Type B pancreatic cell (in vitro differentiated cells): Measurements from ENCODE around the gene SLC7A10. TPM values are rescaled to one million over a fixed set of nuclear protein-coding genes. Genes with fewer than 3 reads are reported as not detected.

Experiments used
- DNase-seq: peaks from one replicate; pipeline ENCODE4 v3.0.0; 2021; ENCODE audit warnings: mixed read lengths; ENCODE audit not compliant: unreplicated experiment; ENCODE audit errors: extremely low spot score
- H3K27ac Mint-ChIP-seq: 2 replicates; pipeline ENCODE4 v1.8.0; 2021; ENCODE audit warnings: mild to moderate bottlenecking, mixed read lengths
- H3K27me3 Mint-ChIP-seq: 2 replicates; pipeline ENCODE4 v1.8.0; 2021; ENCODE audit warnings: mixed read lengths
- H3K36me3 Mint-ChIP-seq: 2 replicates; pipeline ENCODE4 v1.8.0; 2021; ENCODE audit warnings: mixed read lengths
- H3K4me1 Mint-ChIP-seq: one replicate; pipeline ENCODE4 v1.8.0; 2021; ENCODE audit warnings: mixed read lengths; ENCODE audit not compliant: unreplicated experiment
- H3K4me3 Mint-ChIP-seq: 2 replicates; pipeline ENCODE4 v1.8.0; 2021; ENCODE audit warnings: mild to moderate bottlenecking, mixed read lengths
- H3K9me3 Mint-ChIP-seq: 2 replicates; pipeline ENCODE4 v1.8.0; 2021; ENCODE audit warnings: mixed read lengths
- total RNA-seq: library from RNA; stranded (reverse); gene quantifications from 2 replicates; pipeline ENCODE4 v1.2.1, GENCODE V29; 2021; ENCODE audit warnings: low replicate concordance
- TF ChIP-seq, protein P1 (sequence below): fragments of 200-600 bp; sonication (generic); conservative IDR thresholded peaks from 2 replicates; pipeline ENCODE4 v1.5.0; 2021; ENCODE audit warnings: antibody characterized with exemption, mild to moderate bottlenecking

The SLC7A10 gene
- total RNA-seq, 1 donor from 2014 or later = 0.68 TPM

DNA sequence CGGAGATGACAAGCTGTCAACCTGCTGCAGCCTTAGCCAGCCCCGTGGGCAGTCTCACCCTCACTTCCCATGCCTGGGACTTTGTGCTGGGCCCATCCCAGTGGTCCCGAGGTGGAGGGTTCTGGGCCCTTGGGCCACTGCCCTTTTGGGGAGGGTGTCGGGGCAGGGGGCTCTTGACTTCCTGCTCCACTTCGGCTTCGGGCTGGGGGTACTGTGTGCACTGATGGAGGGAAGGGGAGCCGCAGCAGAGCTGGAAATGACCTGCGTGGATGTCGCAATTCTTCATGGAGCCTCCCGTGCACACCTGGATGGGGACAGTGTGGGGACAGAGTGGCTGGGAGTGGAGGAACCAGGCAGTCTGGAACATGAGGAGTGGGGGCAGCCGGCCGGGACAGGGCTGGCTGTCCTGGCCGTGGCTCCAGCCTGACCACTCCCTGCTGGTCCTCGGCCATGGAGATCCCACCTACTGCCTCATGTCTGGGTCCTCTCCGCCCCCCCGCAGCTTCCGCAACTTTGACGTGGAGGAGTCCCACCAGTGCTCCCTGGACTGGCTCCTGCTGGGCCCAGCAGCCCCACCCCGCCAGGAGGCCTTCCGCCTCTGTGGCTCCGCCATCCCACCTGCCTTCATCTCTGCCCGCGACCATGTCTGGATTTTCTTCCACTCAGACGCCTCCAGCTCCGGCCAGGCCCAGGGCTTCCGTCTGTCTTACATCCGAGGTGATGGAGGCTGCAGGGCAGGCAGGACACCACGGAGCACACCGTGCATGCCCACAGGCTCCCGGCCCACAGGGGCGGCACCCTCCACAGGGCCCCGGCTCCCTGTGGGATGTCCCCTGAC is 21.3 kb downstream of the SLC7A10 start:
- TF ChIP-seq, protein P1, sequence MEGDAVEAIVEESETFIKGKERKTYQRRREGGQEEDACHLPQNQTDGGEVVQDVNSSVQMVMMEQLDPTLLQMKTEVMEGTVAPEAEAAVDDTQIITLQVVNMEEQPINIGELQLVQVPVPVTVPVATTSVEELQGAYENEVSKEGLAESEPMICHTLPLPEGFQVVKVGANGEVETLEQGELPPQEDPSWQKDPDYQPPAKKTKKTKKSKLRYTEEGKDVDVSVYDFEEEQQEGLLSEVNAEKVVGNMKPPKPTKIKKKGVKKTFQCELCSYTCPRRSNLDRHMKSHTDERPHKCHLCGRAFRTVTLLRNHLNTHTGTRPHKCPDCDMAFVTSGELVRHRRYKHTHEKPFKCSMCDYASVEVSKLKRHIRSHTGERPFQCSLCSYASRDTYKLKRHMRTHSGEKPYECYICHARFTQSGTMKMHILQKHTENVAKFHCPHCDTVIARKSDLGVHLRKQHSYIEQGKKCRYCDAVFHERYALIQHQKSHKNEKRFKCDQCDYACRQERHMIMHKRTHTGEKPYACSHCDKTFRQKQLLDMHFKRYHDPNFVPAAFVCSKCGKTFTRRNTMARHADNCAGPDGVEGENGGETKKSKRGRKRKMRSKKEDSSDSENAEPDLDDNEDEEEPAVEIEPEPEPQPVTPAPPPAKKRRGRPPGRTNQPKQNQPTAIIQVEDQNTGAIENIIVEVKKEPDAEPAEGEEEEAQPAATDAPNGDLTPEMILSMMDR = no peak
- Mint-ChIP-seq H3K4me1 (no peaks in the 10 kb centered on the region), H3K4me3 (no peak overlapping the region), H3K9me3 (no peaks in the 10 kb centered on the region), H3K27ac (no peak overlapping the region), H3K27me3 (no peaks in the 10 kb centered on the region), H3K36me3 (peaks cover 5% of the 10 kb centered on the region)
- no peak for DNase-seq

DNA sequence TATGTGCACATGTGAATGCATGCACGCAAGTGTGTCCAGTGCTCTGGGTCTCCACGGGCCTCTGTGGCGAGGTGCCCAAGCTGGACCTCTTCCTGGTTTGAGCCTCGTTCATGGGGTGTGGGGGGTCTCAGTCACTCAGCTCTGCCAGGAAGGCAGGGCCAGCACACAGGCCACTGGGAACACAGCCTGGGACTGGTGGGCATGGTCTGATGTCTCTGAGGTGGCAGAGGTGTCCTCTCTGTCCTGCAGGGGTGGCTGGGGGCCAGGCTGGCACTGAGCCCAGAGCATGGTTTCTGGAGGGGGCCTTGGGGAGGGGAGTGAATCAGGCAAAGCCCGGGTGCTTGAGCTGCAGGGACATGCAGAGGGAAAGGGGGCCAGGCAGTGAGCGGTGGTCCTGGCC is 22.1 kb downstream of the SLC7A10 start:
- no peak overlapping the region for H3K4me3 Mint-ChIP-seq
- H3K9me3 Mint-ChIP-seq = no peaks in the 10 kb centered on the region

DNA sequence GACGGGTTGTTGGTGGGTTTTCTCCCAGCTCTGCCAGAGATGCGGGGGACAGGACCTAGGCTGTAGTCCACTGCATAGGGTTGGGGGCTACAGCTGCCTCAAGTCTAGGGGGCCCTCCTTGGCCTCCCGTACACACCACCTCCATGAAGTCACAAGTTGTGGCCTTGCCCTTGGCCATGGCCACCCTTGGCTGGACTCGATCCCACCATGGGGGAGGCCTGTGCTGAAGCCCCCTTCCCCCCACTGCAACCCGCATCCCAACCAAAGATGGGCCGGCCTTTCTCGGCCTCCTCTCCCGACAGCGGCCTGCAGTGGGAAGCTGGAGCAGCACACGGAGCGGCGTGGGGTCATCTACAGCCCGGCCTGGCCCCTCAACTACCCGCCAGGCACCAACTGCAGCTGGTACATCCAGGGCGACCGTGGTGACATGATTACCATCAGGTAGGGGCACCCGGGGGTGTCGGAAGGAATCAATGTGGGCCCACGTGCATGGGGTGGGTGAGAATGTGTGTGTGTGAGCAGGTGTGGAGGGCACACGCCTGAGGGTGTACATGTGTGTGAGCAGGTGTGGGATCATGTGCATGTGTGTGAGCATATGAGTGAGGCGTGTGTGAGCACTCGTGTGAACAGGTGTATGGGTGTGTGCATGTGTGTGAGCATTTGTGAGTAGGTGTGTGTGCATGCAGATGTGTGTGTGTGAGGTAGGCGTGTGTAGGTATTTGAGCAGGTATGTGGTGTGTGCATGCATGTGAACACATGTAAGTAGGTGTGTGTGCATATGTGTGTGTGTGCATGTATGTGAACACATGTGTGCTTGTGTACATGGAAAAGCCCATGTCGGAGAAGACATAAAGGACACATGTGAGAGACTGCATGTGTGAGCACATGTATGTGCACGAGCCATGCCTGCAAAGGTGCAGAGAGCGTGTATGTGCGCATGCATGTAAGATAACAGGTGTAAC is 22.8 kb downstream of the SLC7A10 start:
- TF ChIP-seq, protein P1 = no peak
- DNase-seq = no peak
- no peak overlapping the region for H3K27ac Mint-ChIP-seq
- peaks cover 5% of the 10 kb centered on the region for H3K36me3 Mint-ChIP-seq
- no peaks in the 10 kb centered on the region for H3K4me1 Mint-ChIP-seq
- no peaks in the 10 kb centered on the region for H3K9me3 Mint-ChIP-seq
- H3K27me3 Mint-ChIP-seq = no peaks in the 10 kb centered on the region
- H3K4me3 Mint-ChIP-seq = no peak overlapping the region

More for the DNA sequence above, 22.1 kb downstream of the SLC7A10 start:
- TF ChIP-seq, protein P1 = no peak
- Mint-ChIP-seq H3K4me1 (no peaks in the 10 kb centered on the region), H3K27ac (no peak overlapping the region), H3K27me3 (no peaks in the 10 kb centered on the region), H3K36me3 (peaks cover 5% of the 10 kb centered on the region)
- no peak for DNase-seq

DNA sequence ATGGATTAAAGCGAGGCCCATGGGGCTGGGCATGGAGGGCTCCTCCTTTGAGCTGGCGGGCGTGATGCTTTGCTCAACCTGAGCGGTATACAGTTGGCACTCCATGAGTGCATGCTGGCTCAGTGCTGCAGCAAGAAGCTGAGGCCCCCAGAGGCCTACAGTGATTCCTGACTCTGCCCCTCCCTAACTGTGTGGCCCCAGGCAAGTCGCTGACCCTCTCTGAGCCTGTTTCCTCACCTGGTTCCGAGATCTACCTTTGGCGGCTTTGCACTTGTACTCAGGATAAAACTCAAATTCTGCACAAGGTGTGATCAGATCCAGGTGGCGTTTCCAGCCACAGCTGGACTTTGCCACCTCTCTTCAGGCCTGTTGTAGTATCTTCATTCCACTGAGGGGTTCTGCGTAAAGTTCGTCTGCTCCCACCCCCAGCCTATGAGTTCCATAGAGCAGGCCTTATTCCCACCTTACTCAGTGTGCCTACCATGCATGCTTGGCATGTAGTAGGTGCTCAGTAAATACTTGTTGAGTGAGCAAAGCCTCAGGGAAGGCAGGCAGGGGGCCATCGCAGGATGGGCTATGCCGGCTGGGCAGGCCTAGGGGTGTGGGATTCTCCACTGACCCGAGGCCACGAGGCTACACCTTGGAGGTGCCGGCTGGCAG is 23.6 kb downstream of the SLC7A10 start:
- no peaks in the 10 kb centered on the region for H3K27me3 Mint-ChIP-seq
- no peak for DNase-seq
- no peaks in the 10 kb centered on the region for H3K4me1 Mint-ChIP-seq
- peaks cover 5% of the 10 kb centered on the region for H3K36me3 Mint-ChIP-seq
- no peak overlapping the region for H3K27ac Mint-ChIP-seq
- H3K9me3 Mint-ChIP-seq = no peaks in the 10 kb centered on the region
- H3K4me3 Mint-ChIP-seq = no peak overlapping the region
- TF ChIP-seq, protein P1 = no peak

DNA sequence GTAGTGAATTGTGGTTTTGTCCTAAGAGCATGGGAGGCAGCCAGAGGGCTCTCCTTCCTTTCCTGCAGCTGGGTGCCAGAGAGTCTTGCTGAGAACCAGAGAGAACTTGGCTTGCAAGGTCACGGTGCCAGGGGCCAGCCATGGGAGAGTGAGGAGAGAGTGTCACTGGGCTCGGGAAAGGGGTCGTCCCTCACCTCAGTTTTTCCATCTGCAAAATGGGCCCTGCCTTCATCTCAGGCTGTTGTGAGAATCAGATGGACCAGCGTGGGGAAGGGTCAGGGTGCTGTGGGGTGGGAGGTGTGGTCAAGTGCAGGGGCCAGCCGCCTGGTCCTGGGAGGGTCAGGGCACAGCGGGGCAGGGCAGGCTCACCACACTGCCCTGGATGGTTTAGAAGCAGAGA is 24.2 kb downstream of the SLC7A10 start:
- Mint-ChIP-seq H3K27me3 (no peaks in the 10 kb centered on the region), H3K27ac (no peak overlapping the region), H3K36me3 (peaks cover 5% of the 10 kb centered on the region), H3K4me3 (no peak overlapping the region), H3K9me3 (no peaks in the 10 kb centered on the region), H3K4me1 (no peaks in the 10 kb centered on the region)
- no peak for DNase-seq
- TF ChIP-seq, protein P1 = no peak
